NCI-H446 treated with DMSO at 0.1 percent for 48 hours (cell line): ENCODE measurements around the gene PANX2.
"Not testable (repeated sequence)": the region's sequence is repeated elsewhere in the genome, so short reads cannot be mapped to it uniquely, and the experiment has no call there.

Experiments used
- DNase-seq: peaks from one replicate; lab custom pipeline; 2025; lab: John Stamatoyannopoulos, UW

PANX2 gene, protein sequence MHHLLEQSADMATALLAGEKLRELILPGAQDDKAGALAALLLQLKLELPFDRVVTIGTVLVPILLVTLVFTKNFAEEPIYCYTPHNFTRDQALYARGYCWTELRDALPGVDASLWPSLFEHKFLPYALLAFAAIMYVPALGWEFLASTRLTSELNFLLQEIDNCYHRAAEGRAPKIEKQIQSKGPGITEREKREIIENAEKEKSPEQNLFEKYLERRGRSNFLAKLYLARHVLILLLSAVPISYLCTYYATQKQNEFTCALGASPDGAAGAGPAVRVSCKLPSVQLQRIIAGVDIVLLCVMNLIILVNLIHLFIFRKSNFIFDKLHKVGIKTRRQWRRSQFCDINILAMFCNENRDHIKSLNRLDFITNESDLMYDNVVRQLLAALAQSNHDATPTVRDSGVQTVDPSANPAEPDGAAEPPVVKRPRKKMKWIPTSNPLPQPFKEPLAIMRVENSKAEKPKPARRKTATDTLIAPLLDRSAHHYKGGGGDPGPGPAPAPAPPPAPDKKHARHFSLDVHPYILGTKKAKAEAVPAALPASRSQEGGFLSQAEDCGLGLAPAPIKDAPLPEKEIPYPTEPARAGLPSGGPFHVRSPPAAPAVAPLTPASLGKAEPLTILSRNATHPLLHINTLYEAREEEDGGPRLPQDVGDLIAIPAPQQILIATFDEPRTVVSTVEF

DNA sequence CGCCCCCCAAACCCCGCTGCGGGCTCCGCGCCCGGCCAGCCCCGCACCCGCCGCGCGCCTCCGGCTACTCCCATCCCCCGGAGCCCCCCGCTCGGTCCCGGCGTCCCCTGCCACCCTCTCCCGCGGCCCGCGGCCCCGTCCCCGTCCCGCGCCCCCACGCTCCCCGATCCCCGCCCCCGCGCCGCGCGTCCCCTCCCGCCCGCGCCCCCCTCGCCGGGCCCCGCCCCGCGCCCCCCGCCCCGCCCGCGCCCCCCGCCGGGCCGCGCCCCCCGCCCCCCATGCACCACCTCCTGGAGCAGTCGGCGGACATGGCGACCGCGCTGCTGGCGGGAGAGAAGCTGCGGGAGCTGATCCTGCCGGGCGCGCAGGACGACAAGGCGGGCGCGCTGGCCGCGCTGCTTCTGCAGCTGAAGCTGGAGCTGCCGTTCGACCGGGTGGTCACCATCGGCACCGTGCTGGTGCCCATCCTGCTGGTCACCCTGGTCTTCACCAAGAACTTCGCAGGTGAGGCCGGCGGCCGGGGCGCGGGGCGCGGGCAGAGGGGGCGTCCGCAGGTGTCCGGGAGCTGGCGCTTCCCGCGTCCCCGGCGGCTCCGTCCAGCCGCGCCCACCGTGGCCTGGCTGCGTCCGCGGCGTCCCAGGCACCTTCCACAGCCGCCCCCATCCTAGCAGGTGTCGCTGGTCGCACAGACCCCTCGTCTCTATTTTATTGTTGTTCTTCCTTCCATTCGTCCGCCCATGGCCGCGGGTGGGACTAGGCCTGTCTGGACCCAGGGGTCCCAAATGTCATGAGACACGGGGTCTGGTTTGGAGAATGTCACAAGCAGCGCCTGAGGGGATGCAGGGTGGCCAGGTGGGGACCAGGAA lies at the start of gene PANX2:
Gene PANX2, plus strand, starts transcription at position 279 of the 866 bp plus-strand sequence. Its CDS starts 0 bp downstream, at position 279.
- DNase-seq: no peak

DNA sequence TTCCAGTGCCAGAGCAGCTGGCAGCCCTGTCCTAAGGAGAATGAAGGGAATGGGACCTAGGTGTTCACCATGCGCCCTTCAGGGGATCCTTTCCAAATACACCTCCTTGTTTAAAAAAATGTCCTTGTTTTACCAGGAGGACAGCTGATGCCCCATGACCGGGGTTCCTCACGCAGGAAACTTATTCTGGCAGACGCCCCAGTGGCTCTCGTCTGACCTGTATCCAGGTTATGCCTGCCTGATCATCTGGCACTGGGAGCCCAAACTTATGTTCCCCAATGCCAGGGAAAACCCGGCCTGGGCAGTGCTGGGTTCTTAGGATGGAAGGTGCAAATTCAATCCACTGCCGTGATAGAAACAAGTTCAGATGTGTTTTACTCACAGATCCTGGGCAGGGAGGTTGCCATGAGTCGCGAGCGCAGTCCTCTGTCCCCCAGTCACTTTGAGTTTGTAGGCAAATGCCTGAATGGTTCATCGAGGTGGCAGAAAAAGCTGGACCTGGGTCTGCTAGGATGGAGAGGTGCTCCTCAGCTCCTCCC lies 49.3 kb upstream of the PANX2 start:
- no peak for DNase-seq

DNA sequence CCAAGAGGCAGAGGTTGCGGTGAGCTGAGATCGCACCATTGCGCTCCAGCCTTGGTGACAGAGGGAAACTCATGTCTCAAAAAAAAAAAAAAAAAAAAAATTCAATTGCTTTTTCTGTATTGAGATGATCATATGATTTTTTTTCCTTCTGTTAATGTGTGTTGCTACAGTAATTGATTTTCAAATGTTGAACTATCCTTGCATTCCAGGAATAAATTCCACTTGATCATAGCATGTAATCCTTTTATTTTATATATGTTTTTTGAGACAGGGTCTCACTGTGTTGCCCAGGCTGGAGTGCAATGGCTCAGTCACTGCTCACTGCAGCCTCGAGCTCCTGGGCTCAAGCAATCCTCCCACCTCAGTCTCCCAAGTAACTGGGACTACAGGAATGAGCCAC lies 47.4 kb upstream of the PANX2 start:
- no peak for DNase-seq

DNA sequence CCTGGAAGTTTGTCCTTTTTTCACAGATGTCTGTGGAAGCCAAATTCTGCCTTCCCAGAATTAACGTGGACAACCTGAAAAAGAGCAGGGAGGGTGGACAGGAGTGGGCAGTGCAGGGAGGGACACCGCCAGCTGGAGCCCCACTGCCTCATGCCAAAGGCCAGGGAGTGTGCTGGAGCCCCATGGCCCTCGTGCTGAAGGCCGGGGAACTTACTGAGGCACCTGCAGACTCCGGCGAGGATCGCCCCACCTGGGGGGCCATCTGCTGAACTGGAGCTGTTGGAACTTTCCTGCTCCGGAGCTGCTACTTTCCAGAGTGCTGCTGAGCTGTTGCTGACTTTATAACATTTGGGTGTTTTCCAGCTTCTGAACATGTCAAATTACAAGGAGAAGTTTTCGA lies 45.5 kb upstream of the PANX2 start:
- DNase-seq: no peak

DNA sequence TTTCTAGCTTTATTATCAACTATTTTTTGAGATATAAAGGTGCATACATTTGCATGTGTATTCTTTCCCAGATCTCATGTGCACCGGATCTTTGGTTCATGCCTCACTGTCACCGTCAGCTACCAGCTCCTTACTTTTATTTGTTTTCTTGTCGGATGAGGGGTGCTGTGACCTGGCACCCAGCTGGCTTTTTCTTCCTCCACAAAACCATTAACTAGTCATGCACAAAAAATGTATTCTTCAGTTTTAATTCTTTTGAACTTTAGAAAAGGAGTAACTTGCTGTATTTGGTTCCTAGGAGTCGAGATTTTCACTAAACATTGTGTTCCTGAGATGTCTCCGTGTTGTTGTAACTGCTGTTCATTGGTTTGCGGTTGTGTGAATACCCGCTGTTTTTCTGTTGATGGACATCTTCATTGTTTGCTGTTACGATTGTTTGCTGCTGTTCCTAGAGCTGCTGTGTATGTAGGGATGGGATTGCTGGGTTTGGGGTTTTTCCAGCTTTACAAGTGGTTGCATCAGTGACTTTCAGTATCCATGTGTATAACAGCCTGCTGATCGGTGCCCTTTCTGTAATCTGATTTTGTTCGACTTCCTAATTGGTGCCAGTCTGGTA lies 41.3 kb upstream of the PANX2 start:
- no peak for DNase-seq

DNA sequence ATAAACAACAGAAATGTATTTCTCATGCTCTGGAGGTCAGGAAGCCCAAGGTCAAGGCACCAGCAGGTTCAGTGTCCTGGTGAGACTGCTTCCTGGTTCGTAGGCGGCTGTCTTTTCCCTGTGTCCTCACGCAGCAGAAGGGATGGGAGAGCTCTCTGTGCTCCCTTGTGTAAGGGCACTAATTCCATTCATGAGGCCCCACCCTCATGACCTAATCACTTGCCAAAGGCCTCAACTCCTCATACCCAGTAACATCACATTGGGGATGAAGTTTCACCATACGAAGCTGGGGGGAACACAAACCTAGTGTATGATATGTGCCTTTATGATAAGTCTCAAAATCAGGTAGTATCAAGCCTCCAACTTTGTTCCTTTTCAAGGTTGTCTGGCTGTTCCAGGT lies 38.6 kb upstream of the PANX2 start:
- DNase-seq: no peak

DNA sequence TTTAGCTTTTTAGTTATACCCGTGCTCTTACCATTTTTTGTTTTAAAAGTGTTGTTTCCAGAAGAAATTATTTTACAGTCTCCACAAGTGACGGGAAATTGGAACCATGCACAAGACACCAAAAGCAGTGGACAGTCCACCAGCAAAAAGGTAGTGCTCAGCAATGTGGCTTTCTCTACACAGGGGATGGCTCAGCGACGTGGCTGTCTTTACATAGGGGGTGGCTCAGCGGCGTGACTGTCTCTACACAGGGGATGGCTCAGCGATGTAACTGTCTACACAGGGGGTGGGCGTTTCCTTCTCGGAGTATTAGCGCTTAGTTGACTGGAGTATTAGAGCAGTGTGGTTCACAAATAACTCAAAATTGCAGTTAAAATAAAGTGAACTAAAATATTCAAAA lies 36.0 kb upstream of the PANX2 start:
- no peak for DNase-seq

DNA sequence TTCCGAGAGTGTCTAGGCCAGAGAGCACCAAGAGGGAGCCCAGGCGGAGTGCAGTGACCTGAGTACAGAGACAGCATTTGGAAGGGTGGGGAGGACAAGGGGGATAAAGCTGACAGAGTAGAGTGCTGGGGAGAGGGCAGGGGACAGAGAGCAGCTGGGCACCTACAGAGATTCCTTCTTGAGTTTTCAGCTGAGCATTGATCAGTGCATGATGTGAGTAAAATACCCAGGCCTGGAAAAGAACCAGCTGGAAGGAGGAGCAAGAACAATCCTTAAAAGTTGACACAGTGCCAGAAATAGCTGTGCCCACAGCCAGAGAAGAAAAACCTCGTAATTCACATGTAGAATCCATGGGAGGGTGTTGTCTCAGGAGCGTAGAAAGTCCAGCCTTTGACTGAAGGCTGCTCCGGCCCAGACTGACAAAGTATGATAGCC lies 33.9 kb upstream of the PANX2 start:
- DNase-seq: peak; percentile 10

DNA sequence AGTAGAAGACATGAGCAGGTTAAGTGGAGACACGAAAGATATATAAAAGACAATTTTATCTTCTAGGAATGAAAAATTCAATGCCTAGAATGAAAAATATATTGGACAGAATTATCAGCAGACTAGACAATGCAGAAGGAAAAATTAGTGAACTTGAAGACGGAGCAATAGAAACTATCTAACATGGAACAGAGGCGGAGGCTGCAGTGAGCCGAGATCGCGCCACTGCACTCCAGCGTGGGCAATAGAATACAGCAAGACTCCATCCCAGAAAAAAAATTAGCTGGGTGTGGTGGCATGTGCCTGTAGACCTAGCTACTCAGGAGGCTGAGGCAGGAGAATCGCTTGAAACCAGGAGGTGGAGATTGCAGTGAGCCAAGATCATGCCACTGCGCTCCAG lies 33.3 kb upstream of the PANX2 start:
- not testable (repeated sequence) for DNase-seq

DNA sequence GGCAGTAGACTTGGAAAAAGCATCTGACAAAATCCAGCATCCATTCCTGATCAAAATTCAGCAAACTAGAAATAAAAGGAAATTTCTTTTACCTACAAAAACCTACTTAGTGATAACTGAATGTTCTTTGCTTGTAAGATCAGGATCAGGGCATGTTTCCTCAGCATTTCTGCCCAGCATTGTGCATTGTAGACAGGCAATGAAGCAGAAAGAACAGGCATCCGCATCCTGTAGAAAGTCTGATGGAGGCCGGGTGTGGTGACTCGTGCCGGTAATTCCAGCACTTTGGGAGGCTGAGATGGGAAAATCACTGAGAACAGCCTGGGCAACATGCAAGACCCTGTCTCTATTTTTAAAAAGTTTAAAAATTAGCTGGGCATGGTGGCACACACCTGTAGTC lies 32.5 kb upstream of the PANX2 start:
- DNase-seq: no peak

DNA sequence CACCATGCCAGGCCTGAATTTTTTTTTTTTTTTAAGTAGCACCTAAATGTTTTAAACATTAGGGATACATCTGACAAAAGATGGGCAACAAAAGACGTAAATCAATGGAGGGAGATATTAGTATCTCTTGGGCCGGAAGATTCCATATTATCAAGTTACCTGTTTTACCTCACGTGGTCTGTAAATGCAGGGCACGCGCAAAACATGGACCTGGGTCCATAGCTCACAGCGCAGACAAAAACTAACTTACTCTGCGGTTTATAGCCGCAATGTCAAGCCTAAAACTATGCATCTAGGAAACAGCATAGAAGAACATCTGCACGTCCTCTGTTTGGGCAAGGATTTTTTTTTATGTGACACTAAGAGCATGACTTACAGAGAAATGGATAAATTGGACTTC lies 31.5 kb upstream of the PANX2 start:
- no peak for DNase-seq

DNA sequence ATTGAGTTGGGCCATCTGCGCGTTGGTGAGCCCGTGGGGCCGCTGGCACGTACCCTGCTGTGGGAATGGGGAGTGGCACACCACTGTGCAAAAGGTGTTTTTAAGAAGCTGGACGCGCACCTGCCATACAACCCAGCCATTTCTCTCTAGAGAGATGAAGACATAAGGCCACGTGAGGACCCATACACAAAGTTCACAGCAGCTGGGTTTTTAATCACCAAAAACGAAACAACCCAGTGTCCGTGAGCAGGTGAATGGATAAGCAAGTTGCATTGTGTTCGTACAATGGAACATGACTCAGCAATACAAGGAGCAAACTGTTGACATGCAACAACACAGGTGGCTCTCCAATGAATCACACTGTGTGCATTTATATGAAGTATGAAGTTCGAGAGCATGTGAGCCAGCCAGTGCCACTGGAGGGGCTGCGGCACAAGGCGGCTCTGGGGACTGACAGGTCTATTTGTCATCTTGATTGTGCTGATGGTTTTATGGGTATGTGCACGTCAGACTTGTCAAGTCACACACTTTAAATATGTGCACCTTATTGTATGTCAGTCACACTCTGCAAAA lies 30.6 kb upstream of the PANX2 start:
- no peak for DNase-seq

DNA sequence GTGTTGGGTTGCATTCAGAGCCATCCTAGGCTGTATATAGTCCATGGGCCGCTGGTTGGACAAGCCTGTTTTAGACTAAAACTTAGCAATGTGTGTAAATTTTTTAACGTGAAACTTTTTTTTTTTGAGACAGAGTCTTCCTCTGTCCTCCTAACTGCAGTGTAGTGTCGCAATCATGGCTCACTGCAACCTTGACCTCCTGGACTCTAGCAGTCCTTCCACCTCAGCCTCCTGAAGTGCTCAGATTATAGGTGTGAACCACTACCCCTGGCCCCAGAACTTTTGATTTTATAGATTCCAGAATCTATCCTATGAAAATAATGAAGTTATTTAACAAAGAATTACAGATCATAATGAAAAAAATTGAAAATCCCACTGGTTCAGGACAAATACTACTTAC lies 29.9 kb upstream of the PANX2 start:
- DNase-seq: no peak

DNA sequence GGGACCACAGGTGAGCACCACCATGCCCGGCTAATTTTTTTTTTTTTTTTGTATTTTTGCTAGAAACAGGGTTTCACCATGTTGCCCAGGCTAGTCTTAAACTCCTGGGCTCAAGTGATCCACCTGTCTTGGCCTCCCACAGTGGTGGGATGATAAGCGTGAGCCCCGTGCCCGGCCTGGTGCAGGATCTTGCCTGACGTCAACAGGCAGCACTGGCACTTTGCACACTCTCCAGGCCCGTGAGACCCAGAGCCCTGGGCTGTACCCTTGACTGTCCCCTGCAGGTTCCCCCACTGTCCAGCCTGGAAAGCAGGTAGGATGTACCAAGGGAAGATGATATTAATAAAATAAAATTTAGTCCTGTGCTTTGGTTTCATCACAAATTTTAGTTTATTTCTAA lies 29.1 kb upstream of the PANX2 start:
- DNase-seq: no peak

DNA sequence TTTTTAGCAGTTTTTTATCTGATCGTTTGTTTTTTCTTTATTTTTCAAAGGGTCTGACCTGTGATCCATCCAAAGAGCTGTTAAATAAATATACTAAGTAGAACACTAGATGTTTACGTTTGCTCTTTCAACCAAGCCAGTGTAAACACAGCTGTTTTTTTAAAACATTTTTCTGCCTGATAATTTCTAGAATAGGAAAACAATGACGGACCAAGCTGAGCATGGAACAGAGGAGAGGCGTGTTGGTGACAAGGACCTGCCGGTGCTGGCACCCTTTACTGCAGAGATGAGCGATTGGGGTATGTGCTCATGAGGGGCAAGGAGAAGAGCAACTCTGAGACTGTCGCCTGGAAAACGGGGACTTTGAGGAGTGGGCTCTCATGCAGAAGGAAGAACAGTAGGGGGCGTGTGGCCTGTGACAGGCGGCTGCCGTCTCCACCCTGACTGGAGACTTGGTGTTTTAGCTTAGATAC lies 28.6 kb upstream of the PANX2 start:
- no peak for DNase-seq

DNA sequence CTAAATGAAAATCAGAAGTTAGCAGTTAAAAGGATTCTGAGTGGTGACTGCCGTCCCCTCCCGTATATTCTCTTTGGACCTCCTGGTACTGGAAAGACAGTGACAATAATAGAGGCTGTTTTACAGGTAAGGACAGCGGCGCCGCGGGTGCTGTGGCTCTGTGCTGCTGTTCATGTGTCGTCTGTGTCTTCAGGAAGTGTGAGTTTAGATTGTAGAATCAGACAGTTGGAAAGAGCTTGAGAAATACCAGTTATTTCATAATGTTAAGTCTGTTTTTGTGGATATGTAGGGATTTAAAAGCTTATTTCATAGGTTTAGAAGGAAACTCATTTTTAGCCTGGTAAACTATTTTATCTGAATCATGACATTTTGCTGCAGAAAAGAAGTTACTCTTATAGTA lies 27.4 kb upstream of the PANX2 start:
- no peak for DNase-seq

DNA sequence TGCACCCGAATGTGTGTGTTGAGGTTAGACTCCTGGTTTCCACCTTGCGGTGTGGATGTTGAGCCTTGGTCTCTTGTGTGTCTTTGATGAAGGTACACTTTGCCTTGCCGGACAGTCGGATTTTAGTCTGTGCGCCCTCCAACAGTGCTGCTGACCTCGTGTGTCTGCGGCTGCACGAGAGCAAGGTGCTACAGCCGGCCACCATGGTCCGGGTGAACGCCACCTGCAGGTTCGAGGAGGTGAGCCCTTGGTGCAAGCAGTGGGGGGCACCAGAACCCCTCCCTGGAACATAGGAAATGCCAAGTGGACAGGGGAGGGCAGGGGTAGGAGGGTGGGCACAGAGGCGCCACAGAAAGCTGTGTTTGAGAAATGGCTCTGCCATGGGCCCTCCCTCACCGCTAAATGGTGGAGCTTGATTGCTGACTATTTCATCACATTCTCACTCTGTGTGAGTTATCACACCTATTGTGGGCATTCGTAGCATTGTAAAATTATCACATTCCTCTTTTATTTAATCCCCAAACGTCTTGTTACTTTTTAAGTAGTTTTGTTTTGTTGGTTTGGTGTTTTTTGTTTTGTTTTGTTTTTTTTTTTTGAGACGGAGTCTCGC lies 26.4 kb upstream of the PANX2 start:
- no peak for DNase-seq

DNA sequence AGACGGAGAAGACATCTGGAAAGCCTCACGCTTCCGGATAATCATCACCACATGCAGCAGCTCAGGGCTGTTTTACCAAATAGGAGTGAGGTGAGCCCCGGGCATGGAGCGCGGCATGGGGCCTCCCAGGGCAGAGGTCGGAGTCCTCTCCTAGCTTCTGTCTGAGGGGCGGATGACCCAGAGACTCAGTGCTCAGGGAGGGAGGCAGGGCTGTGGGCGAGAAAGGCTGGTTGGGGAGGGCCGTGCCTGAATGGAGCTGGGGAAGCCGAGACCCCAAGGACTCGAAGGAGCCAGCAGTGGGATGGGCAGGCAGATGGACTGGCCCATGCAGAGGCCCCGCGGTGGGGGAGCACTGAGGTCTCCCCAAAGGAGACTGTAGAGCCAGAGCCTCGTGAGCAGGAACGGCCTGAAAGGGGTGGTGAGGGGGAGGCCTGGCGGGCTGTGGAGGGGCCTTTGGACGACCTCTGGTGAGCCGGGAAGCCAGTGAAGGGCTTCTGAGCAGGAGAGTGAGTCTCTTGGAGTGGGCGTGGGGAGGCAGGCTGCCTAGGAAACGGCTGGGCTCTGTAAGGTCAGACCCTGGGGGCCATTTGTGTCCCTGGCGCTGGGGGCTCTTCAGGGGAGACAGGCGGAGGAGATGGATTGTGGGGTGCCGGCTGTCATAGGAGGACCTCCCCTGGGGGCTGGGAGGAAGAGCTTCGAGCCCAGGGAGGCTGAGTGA lies 24.7 kb upstream of the PANX2 start:
- no peak for DNase-seq

DNA sequence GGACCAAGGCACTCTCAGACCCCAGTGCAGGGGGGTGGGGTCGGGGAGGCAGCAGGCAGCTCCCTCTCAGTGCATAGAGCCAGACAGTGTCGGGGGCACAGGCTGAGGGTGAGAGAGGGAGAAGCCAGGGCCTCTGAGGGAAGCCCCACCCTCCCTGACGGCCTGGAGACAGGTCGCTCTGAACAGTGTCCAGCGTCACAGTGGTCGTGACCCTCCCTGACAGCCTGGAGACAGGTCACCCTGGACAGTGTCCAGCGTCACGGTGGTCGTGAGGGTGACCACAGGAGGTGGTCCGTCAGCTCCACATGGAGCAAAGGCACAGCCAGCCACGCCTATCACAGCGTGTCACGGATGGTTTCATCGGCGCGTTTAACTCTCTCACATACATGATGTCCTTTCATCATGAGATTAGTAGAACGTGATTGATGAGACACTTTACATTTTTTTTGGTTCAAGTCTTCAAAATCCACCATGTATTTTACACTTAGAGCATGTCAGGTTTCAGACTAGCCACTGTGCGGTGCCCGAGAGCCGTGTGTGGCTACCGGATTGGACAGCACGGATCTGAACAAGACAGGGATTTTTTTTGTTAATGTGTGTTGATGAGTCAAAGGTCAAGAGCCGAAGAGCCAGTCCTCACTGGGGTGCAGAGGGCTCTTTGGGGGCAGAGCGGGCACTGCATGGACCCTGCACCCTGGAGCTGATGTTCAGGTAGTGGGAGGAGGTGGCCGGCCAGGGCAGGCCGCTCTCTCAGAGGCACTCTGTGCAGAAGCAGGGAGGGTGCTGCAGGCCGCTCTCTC lies 23.9 kb upstream of the PANX2 start:
- no peak for DNase-seq
